GM10248 (cell line): ENCODE results near the gene KLHL25.
A peak's percentile ranks its signal among the peaks of the same experiment; 100 is the strongest.

Source experiments
- CTCF ChIA-PET: fragments of 300-600 bp; sonication (Branson Sonifier 250); formaldehyde crosslinking; extraction: SDS; loops from one replicate; lab custom pipeline; 2021; ENCODE audit warnings: antibody characterized with exemption; lab: Yijun Ruan, JAX
- POLR2A ChIA-PET: fragments of 350-650 bp; sonication (Branson Sonifier 250); formaldehyde crosslinking; extraction: SDS; loops from one replicate; lab custom pipeline; 2020; ENCODE audit warnings: antibody characterized with exemption; lab: Yijun Ruan, JAX
- DNase-seq: peaks from one replicate; pipeline ENCODE4 v3.0.0; 2012; ENCODE audit errors: extremely low spot score
- CTCF ChIP-seq: IDR thresholded peaks from 2 replicates; pipeline ENCODE4 v1.5.1; 2012; ENCODE audit warnings: mild to moderate bottlenecking, low read depth; ENCODE audit errors: extremely low read depth, missing control alignments, control extremely low read depth

Gene KLHL25, protein sequence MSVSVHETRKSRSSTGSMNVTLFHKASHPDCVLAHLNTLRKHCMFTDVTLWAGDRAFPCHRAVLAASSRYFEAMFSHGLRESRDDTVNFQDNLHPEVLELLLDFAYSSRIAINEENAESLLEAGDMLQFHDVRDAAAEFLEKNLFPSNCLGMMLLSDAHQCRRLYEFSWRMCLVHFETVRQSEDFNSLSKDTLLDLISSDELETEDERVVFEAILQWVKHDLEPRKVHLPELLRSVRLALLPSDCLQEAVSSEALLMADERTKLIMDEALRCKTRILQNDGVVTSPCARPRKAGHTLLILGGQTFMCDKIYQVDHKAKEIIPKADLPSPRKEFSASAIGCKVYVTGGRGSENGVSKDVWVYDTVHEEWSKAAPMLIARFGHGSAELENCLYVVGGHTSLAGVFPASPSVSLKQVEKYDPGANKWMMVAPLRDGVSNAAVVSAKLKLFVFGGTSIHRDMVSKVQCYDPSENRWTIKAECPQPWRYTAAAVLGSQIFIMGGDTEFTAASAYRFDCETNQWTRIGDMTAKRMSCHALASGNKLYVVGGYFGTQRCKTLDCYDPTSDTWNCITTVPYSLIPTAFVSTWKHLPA

GRCh38 chr15:85794598-85795336 is at the start of gene KLHL25:
KLHL25 (minus strand) TSS chr15:85794925; CDS start chr15:85769810, 25,115 bp downstream.
- TF ChIP-seq CTCF, result no peak
- ChIA-PET CTCF (no interaction called here), POLR2A (no interaction called here)
- DNase-seq, result peak; percentile 99

- no peak for DNase-seq
- CTCF ChIA-PET, result interaction anchor here (0.6 to 5.8 kb wide), 24 partner anchors 9 to 544 kb away, joined by 3 to 47 read pairs (median 4); no protein-coding TSS in a partner anchor
- TF ChIP-seq CTCF, result no peak
- POLR2A ChIA-PET, result no interaction called here
Measured at GRCh38 chr15:85840802-85841152, 46.1 kb upstream of the KLHL25 start.

DNA sequence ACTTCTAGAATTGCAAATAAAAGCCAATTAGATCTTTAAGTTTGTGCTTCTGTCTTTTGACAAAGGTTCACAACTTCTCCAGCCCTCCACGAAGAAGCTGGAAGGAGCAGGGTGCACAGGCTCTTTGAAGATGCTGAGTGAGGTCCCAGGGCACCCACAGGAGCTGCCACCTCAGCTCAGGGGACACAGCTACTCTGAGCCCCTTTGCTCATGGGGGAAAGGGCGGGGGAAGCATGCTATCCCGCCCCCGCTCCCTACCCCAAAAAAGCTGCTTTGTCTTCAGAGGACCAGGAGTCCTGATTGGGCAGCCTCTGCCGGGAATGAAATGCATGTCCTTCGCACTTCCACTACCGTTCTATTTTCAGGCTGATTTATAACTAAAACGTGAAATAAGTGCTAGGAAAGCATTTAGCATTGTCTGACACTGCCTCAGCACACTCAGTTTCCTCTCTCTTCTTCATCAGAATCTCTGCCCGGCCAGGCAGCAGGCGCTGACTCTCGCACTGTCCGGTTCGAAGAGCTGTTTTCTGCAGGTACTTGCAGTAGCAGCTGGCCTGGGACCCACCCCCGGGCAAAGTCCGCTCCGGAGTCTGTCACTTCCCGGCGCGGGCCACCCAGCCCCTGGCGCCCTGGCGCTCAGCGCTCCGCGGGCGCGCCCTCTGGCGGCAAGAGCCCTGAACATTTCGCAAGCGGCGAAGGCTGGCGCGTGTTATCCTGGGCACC is 45.5 kb upstream of the KLHL25 start:
- POLR2A ChIA-PET, result no interaction called here
- peak; percentile 88 for DNase-seq
- CTCF ChIA-PET, result interaction anchor here (0.6 to 5.8 kb wide), 31 partner anchors 9 to 544 kb away, joined by 3 to 47 read pairs (median 4); no protein-coding TSS in a partner anchor
- peak; percentile 94 for TF ChIP-seq CTCF

DNA sequence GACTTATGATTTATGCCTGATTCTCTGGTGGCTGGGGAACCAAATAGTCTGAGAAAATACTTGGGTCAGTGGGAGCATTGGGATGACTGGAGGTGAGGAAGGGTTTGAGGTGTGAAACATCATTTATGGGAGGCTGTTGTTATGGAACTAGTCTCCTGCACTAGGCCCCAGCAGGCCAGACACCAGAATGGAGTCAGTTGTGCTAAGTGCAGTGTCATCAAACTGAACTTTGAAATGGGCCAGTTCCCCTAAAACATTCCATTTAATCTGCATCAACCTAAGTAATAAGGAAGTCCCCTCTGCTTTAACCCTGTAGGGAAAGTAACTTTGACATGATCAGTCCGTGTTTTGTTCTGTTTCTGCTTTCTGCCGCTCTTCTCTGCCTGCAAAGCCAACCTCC is 44.9 kb upstream of the KLHL25 start:
- ChIA-PET POLR2A (no interaction called here), CTCF (interaction anchor here (0.8 to 5.8 kb wide), 23 partner anchors 10 to 543 kb away, joined by 3 to 47 read pairs (median 5); no protein-coding TSS in a partner anchor)

DNA sequence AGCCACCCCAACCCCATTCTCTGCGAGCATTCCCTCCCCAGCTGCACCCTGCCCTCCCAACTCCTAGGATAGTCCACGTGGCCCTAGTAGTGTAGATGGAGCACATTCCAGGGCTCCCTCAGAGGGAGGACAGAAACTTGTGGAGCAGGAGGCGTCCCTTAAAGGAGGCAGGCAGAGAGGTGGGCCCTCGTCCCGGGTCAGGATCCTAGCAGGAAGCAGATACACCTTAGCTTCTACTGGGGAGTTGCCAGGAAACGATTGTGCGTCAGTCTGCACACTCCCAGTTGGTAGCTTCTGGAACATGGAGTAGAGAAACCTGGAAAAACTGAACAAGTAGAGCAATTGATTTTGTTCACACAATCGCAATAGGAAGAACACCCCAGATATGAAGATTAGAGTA is 43.9 kb upstream of the KLHL25 start:
- ChIA-PET POLR2A (no interaction called here), CTCF (interaction anchor here (1.4 to 5.8 kb wide), 4 partner anchors 8 to 542 kb away, joined by 3 to 41 read pairs (median 10); no protein-coding TSS in a partner anchor)
- no peak for DNase-seq
- TF ChIP-seq CTCF, result no peak

More for the DNA sequence above, 44.9 kb upstream of the KLHL25 start:
- DNase-seq, result no peak
- TF ChIP-seq CTCF, result no peak
